Trophoblast cell (in vitro differentiated cells and primary cell): Measurements from ENCODE around the gene ADI1.

Source experiments
- DNase-seq, 2 donors: peaks; one replicate each; pipeline ENCODE4 v3.0.0-alpha.2; 2016
- H2AFZ ChIP-seq: 2 replicates; pipeline ENCODE4 v1.6.1; 2013; ENCODE audit warnings: low read length, moderate library complexity, mild to moderate bottlenecking; ENCODE audit not compliant: insufficient read depth, poor library complexity
- H2AK5ac ChIP-seq: 2 replicates; pipeline ENCODE4 v1.6.1; 2013; ENCODE audit warnings: mild to moderate bottlenecking, low read length
- H2BK120ac ChIP-seq: 2 replicates; pipeline ENCODE4 v1.6.1; 2013; ENCODE audit warnings: low read length, mild to moderate bottlenecking, moderate library complexity; ENCODE audit not compliant: insufficient read depth, poor library complexity
- H2BK12ac ChIP-seq: 2 replicates; pipeline ENCODE4 v1.6.1; 2013; ENCODE audit warnings: mild to moderate bottlenecking, low read length, moderate library complexity
- H2BK5ac ChIP-seq: 2 replicates; pipeline ENCODE4 v1.6.1; 2013; ENCODE audit warnings: low read length, low read depth, moderate library complexity, mild to moderate bottlenecking; ENCODE audit not compliant: poor library complexity
- H3K14ac ChIP-seq: 2 replicates; pipeline ENCODE4 v1.6.1; 2013; ENCODE audit warnings: mild to moderate bottlenecking, low read length
- H3K18ac ChIP-seq: 2 replicates; pipeline ENCODE4 v1.6.1; 2013; ENCODE audit warnings: mild to moderate bottlenecking, low read length
- H3K23ac ChIP-seq: 2 replicates; pipeline ENCODE4 v1.6.1; 2013; ENCODE audit warnings: low read length
- H3K27ac ChIP-seq: 2 replicates; pipeline ENCODE4 v1.5.1; 2013; ENCODE audit warnings: low read depth, mild to moderate bottlenecking, inconsistent platforms, low read length, moderate library complexity
- H3K27me3 ChIP-seq: 2 replicates; pipeline ENCODE4 v1.6.1; 2013; ENCODE audit warnings: inconsistent platforms, mild to moderate bottlenecking, low read length, moderate library complexity; ENCODE audit not compliant: insufficient read depth
- H3K36me3 ChIP-seq, 2 experiments: 1 replicate in 1 of 2; 2 replicates in 1 of 2; pipeline ENCODE4 v1.6.1; 2013; ENCODE audit warnings: low read length in 2 of 2, mild to moderate bottlenecking in 2 of 2, moderate library complexity in 1 of 2; ENCODE audit not compliant: insufficient read depth in 2 of 2, control insufficient read depth in 1 of 2
- H3K4ac ChIP-seq: 2 replicates; pipeline ENCODE4 v1.6.1; 2013; ENCODE audit warnings: low read depth, mild to moderate bottlenecking, low read length, moderate library complexity
- H3K4me1 ChIP-seq, 2 experiments: 1 replicate in 1 of 2; 2 replicates in 1 of 2; pipeline ENCODE4 v1.6.1; 2013; ENCODE audit warnings: low read length in 2 of 2, mild to moderate bottlenecking in 2 of 2, moderate library complexity in 1 of 2; ENCODE audit not compliant: insufficient read depth in 2 of 2, control insufficient read depth in 1 of 2
- H3K4me2 ChIP-seq: 2 replicates; pipeline ENCODE4 v1.6.1; 2013; ENCODE audit warnings: inconsistent platforms, mild to moderate bottlenecking, low read length, moderate library complexity
- H3K4me3 ChIP-seq: 2 replicates; pipeline ENCODE4 v1.5.1; 2013; ENCODE audit warnings: mild to moderate bottlenecking, low read depth, low read length, inconsistent platforms
- H3K79me1 ChIP-seq: one replicate; pipeline ENCODE4 v1.6.1; 2013; ENCODE audit warnings: low read length
- H3K79me2 ChIP-seq: 2 replicates; pipeline ENCODE4 v1.6.1; 2013; ENCODE audit warnings: low read length, mild to moderate bottlenecking; ENCODE audit not compliant: control insufficient read depth, insufficient read depth, poor library complexity
- H3K9ac ChIP-seq: 2 replicates; pipeline ENCODE4 v1.6.1; 2013; ENCODE audit warnings: mild to moderate bottlenecking, low read length
- H3K9me3 ChIP-seq: 2 replicates; pipeline ENCODE4 v1.6.1; 2013; ENCODE audit warnings: low read depth, mild to moderate bottlenecking, control low read depth, inconsistent platforms, low read length; ENCODE audit not compliant: insufficient read depth
- H4K12ac ChIP-seq: 2 replicates; pipeline ENCODE4 v1.6.1; 2013; ENCODE audit warnings: low read depth, mild to moderate bottlenecking, low read length, moderate library complexity
- H4K8ac ChIP-seq: 2 replicates; pipeline ENCODE4 v1.6.1; 2013; ENCODE audit warnings: low read depth, mild to moderate bottlenecking, low read length, moderate library complexity
- H4K91ac ChIP-seq: one replicate; pipeline ENCODE4 v1.6.1; 2013; ENCODE audit warnings: low read depth, mild to moderate bottlenecking, low read length, moderate library complexity
- WGBS: extraction: QIAGEN DNeasy Blood & Tissue Kit; methylation state at CpG from one replicate; pipeline ENCODE4 v1.1.7; 2013; ENCODE audit warnings: missing lambda C conversion rate; ENCODE audit not compliant: insufficient read length, insufficient coverage; ENCODE audit errors: extremely low coverage; 5-methylcytosine and 5-hydroxymethylcytosine counted together

The ADI1 gene

GRCh38 chr2:3489764-3490115, 29.6 kb downstream of the ADI1 start:
- Histone ChIP-seq H2AFZ (no peak overlapping the region), H4K91ac (no peak overlapping the region), H3K4me1 (peaks cover 4 to 6% of the 10 kb centered on the region in 2 experiments), H3K79me2 (no peaks in the 10 kb centered on the region), H3K18ac (no peak overlapping the region), H4K8ac (no peak overlapping the region), H2BK12ac (no peak overlapping the region), H2BK5ac (no peak overlapping the region), H2BK120ac (no peak overlapping the region), H3K27ac (no peak overlapping the region), H4K12ac (no peak overlapping the region), H3K4me2 (no peak overlapping the region), H3K36me3 (peaks cover 3 to 11% of the 10 kb centered on the region in 2 experiments), H3K14ac (no peak overlapping the region), H3K4ac (no peak overlapping the region), H3K27me3 (no peaks in the 10 kb centered on the region), H3K23ac (no peak overlapping the region), H3K9ac (no peak overlapping the region), H3K9me3 (peaks cover 12% of the 10 kb centered on the region), H3K79me1 (no peaks in the 10 kb centered on the region), H2AK5ac (no peak overlapping the region), H3K4me3 (no peak overlapping the region)
- WGBS: no CpG with 5 or more reads among the region's 16 CpGs
- no peak for DNase-seq

- no peak overlapping the region for H4K8ac ChIP-seq
- H3K9me3 ChIP-seq: peaks cover 13% of the 10 kb centered on the region
- no peak overlapping the region for H2BK5ac ChIP-seq
- peaks cover 4 to 6% of the 10 kb centered on the region in 2 experiments for H3K4me1 ChIP-seq
- no peak overlapping the region for H2BK120ac ChIP-seq
- no peak overlapping the region for H3K14ac ChIP-seq
- no peaks in the 10 kb centered on the region for H3K79me2 ChIP-seq
- no CpG with 5 or more reads among the region's 27 CpGs for WGBS
- no peak overlapping the region for H2BK12ac ChIP-seq
- H3K27ac ChIP-seq: no peak overlapping the region
- no peak overlapping the region for H4K91ac ChIP-seq
- H3K4me3 ChIP-seq: no peak overlapping the region
- no peak overlapping the region for H3K23ac ChIP-seq
- H3K79me1 ChIP-seq: no peaks in the 10 kb centered on the region
- no peak overlapping the region for H4K12ac ChIP-seq
- H3K18ac ChIP-seq: no peak overlapping the region
- DNase-seq: no peak
- no peak overlapping the region for H3K4ac ChIP-seq
- no peak overlapping the region for H3K4me2 ChIP-seq
- no peak overlapping the region for H2AK5ac ChIP-seq
- no peak overlapping the region for H2AFZ ChIP-seq
- no peaks in the 10 kb centered on the region for H3K27me3 ChIP-seq
- H3K36me3 ChIP-seq: peaks cover 3 to 11% of the 10 kb centered on the region in 2 experiments
- H3K9ac ChIP-seq: no peak overlapping the region
Observed at GRCh38 chr2:3488855-3489763, 30.2 kb downstream of the ADI1 start.

- Histone ChIP-seq H2AK5ac (no peak overlapping the region), H3K36me3 (peaks cover 3 to 11% of the 10 kb centered on the region in 2 experiments), H3K23ac (no peak overlapping the region), H3K4me2 (no peak overlapping the region), H4K12ac (no peak overlapping the region), H3K9me3 (peaks cover 13% of the 10 kb centered on the region), H2BK12ac (no peak overlapping the region), H3K27me3 (no peaks in the 10 kb centered on the region), H4K91ac (no peak overlapping the region), H3K4me1 (peaks cover 3 to 4% of the 10 kb centered on the region in 2 experiments), H2BK5ac (no peak overlapping the region), H2AFZ (no peak overlapping the region), H3K79me1 (no peaks in the 10 kb centered on the region), H3K4me3 (no peak overlapping the region), H3K27ac (no peak overlapping the region), H2BK120ac (no peak overlapping the region), H3K79me2 (no peaks in the 10 kb centered on the region), H3K18ac (no peak overlapping the region), H3K14ac (no peak overlapping the region), H3K4ac (no peak overlapping the region), H4K8ac (no peak overlapping the region), H3K9ac (no peak overlapping the region)
- no CpG with 5 or more reads among the region's 6 CpGs for WGBS
- no peak for DNase-seq
Observed at GRCh38 chr2:3488061-3488531, 31.2 kb downstream of the ADI1 start.

DNA sequence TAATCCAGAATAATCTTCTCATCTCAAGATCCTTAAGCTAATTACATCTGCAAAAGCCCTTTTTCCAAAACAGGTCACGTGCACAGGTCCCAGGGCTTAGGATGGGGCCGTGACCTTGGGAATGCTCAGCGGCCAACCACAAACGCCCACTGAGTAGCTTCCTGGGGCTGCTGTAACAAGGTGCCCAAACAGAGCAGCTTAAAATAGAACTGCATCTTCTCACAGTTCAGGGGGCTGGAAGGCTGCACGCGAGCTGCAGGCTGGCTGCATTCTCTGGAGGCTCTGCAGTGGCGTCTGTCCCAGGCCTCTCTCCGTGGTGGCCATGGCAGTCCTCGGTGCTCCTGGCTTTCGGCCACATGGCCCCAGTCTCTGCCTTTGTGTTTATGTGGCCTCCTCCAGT, 31.9 kb downstream of the ADI1 start:
- no peaks in the 10 kb centered on the region for H3K27me3 ChIP-seq
- no peak overlapping the region for H3K4me2 ChIP-seq
- H3K9me3 ChIP-seq: peaks cover 13% of the 10 kb centered on the region
- H3K4me1 ChIP-seq: no peaks in the 10 kb centered on the region
- H2AFZ ChIP-seq: no peak overlapping the region
- H2AK5ac ChIP-seq: no peak overlapping the region
- no peak overlapping the region for H3K4me3 ChIP-seq
- H3K23ac ChIP-seq: no peak overlapping the region
- H2BK5ac ChIP-seq: no peak overlapping the region
- peaks cover 4 to 11% of the 10 kb centered on the region in 2 experiments for H3K36me3 ChIP-seq
- no peak overlapping the region for H3K14ac ChIP-seq
- no peak overlapping the region for H3K18ac ChIP-seq
- no peak overlapping the region for H2BK12ac ChIP-seq
- H3K9ac ChIP-seq: no peak overlapping the region
- no peaks in the 10 kb centered on the region for H3K79me1 ChIP-seq
- H4K91ac ChIP-seq: no peak overlapping the region
- H4K12ac ChIP-seq: no peak overlapping the region
- no peak overlapping the region for H3K4ac ChIP-seq
- no peaks in the 10 kb centered on the region for H3K79me2 ChIP-seq
- whole genome bisulfite sequencing: no CpG with 5 or more reads among the region's 10 CpGs
- no peak overlapping the region for H4K8ac ChIP-seq
- no peak overlapping the region for H2BK120ac ChIP-seq
- DNase-seq: no peak
- no peak overlapping the region for H3K27ac ChIP-seq
